HG03097 (cell line): ENCODE data around the gene FBN1.

ENCODE experiments used
- ATAC-seq: cut with Tn5 transposase; IDR thresholded peaks from one replicate; pipeline ENCODE4 v1.9.1; 2021; ENCODE audit not compliant: unreplicated experiment, low FRiP score

Gene FBN1

GRCh38 chr15:48584090-48584811 is 61.3 kb downstream of the FBN1 start:
- no peak for ATAC-seq

GRCh38 chr15:48582452-48583247 is 62.9 kb downstream of the FBN1 start:
- ATAC-seq = no peak

- no peak for ATAC-seq
Measured at GRCh38 chr15:48581219-48581618, 64.3 kb downstream of the FBN1 start.

DNA sequence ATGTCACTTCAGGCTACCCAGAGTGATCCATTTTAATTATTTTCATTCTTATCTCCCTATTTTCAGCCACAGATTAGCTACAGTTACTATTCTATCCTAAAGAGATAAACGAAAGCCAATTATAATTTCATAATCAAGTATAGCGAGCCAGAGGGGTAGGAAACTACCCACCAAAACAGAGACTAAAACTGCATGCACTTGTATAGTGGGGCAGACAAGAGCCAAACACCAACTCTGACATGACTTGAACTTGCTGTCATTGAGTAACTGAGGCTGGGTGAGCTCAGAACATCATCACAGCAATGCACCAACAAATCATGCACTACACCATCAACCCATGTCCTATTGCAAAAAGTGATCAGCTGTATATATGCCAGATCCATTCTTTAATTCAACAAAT is 64.8 kb downstream of the FBN1 start:
- ATAC-seq = no peak

DNA sequence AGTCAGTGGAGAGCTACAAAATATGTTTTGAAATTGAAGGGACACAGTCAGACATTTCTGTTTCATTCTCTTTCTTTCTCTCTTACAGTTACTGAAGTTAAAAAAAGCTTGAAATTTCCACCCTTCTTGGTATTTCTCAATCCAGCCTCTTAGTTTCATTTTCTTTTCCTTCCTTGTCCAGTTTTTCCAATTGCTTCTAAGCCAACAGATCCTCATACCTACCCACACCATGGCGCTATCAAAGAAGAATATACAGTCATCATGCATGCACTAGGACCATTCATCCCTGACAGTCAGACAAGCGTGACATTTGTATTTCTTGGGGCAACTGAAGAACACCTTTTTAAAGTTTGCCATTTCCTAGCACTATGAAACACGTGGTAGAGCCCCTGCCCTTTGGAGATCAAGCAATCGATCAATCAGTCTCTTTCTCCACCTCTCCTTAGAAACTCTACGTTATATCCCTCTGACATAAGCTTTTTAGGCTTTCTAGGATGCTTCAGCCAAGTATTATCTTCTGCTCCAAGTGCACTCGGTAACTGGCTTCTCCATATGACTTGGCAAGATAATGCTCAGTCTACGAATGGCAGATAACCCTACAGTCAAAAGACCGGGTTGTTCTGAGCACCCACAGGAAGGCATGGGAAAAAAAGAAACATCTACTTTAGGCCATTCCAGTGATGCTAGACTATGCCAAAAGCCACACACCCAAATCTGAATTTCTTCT is 65.4 kb downstream of the FBN1 start:
- no peak for ATAC-seq

DNA sequence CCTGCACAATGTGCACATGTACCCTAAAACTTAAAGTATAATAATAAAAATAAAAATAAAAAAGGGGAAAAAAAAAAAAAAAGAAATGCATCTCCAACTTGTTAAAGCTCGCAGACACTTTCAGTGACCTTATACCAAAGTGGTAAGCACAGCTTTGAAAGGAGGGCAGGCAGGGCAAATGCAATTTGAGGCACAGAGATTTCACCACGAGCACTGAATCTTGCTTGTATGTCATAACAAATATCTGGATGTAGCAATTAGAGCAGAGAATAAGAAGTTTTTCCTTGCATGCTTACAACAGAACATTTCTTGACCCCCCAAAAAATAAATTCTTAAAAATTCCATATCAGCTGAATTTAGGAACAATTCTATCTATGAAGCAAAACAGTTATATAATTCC is 66.5 kb downstream of the FBN1 start:
- no peak for ATAC-seq

GRCh38 chr15:48577469-48577868 is 68.0 kb downstream of the FBN1 start:
- ATAC-seq = no peak

DNA sequence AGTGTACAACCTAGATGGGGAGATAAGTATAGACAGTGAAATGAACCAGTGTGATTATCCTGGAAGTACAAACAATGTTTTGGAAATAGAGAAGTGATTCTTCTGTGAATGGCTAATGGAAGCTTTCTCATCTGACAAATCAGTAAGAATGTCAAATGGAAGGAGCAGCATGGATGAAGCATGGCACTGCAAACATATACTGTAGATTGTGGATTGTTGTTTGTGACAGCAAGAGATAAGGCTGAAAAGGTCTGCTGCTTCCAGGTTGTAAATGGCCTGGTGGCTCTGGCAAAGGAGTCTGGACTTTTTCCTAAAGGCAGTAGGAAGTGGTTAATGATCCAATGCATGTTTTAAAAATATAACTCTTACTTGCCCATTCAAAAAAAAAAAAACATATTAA is 71.3 kb downstream of the FBN1 start:
- no peak for ATAC-seq

- ATAC-seq = no peak
Measured at GRCh38 chr15:48573780-48574179, 71.7 kb downstream of the FBN1 start.

GRCh38 chr15:48572823-48573222 is 72.7 kb downstream of the FBN1 start:
- ATAC-seq = no peak

GRCh38 chr15:48571510-48571909 is 74.0 kb downstream of the FBN1 start:
- no peak for ATAC-seq

- ATAC-seq = no peak
Measured at GRCh38 chr15:48570822-48571221, 74.7 kb downstream of the FBN1 start.

- no peak for ATAC-seq
Measured at GRCh38 chr15:48569591-48570302, 75.8 kb downstream of the FBN1 start.

DNA sequence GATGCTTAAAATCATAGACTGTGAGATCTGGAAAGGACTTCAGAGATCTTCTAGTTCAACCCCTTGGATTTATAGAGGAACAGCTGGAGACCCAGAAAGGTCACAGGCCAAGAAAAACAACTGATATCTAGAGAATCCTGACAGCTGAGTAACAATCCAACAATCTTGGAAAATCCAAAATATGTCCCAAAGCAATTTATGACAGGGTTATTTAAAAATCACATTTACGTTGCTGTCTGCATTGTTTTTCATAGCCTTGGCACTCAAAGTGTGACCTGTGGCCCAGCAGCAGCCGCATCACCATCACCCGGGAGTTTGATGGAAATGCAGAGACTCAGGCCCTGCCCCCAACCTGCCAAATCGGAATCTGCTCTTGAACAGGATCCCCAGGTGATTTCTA is 78.8 kb downstream of the FBN1 start:
- no peak for ATAC-seq

DNA sequence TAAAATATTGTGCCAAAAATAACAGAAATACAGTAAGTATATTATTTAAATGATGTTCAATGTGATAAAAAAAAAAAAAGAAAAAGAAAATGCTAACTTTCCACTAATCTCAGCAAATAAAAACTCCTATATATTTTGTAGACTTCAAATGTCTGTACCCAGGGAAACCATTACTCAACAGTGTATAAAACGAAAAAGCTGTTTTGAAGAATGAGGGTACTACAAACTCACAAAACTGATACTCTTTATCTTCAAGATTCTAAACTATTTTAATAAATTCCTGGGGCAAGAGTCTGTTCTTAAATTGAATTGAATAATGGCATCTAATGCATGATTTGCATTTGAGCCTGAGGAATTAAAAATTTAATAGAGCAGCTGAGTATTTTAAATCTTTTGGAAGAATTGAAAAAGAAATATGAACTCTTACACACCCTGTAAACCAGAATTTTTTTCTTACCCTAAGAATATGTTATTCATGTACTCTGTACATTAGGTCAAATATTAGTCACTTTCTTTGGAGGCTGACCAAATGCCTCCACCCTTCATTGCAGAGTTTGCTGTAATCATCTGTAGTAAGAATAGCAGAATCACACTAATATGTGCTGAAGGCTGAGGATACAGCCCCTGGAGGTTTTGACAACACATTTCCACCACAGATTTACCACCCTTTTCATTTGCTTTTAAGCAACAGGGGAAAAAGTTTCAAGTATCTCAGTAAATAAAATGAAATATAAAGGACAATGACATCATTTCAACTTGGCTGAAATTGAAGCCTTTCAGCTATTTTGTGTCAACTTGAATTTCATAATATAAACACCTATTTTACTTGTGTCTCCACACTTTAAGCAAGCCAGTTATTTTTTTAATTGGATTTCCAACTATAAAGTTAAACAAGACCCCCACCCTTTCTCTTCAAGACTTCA is 79.7 kb downstream of the FBN1 start:
- no peak for ATAC-seq

- ATAC-seq = no peak
Measured at GRCh38 chr15:48564690-48565089, 80.8 kb downstream of the FBN1 start.

GRCh38 chr15:48563934-48564333 is 81.6 kb downstream of the FBN1 start:
- no peak for ATAC-seq

- ATAC-seq = no peak
Measured at GRCh38 chr15:48560321-48561051, 85.0 kb downstream of the FBN1 start.

DNA sequence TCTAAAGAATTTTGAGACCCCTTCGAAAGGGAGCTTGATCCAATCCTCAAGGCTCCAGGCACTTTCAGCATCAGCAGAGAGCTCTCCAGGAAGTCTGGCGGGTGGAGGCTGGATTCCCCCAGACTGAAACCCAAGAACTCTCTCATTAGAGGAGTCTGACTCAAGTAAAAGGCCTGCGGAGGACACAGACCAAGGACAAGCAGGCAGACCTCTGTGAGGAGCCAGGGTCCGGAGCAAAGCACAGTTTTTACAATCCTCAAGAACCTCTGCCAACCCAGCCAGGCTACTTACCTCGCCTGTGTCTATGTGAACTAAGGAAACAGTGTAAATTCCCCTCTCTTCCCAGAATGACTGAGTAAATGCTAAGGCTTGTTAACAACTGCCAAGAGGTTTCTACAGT is 86.2 kb downstream of the FBN1 start:
- ATAC-seq = no peak
